OCI-LY3 (cell line): Measurements from ENCODE around the gene JSRP1.

Experiments
- CTCF ChIP-seq: fragments of 200-600, 300-600 bp; sonication (generic); IDR thresholded peaks from 2 replicates; pipeline ENCODE4 v1.5.1; 2014; ENCODE audit warnings: antibody characterized with exemption, low read length, low read depth
- EZH2phosphoT487 ChIP-seq: fragments of 200-600 bp; shearing (Covaris generic); IDR thresholded peaks from 2 replicates; pipeline ENCODE4 v1.6.1; 2018; ENCODE audit warnings: antibody characterized with exemption, mixed run types, low read depth

- TF ChIP-seq CTCF (no peak), EZH2phosphoT487 (no peak)
Observed at GRCh38 chr19:2248136-2249009, 7.8 kb downstream of the JSRP1 start.
